Astrocyte of the cerebellum (primary cell): ENCODE measurements around the gene EREG.
A peak's percentile ranks its signal among the peaks of the same experiment; 100 is the strongest.

Experiments
- DNase-seq: peaks from one replicate; pipeline ENCODE4 v3.0.0-alpha.2; 2011; ENCODE audit warnings: low read depth
- H3K4me3 ChIP-seq: 2 replicates; pipeline ENCODE4 v1.5.1; 2011; ENCODE audit warnings: mild to moderate bottlenecking, low read depth, low read length, moderate library complexity
- in situ Hi-C: cut with HindIII; loops from 2 replicates; pipeline ENCODE4 v1.10.0; 2017; ENCODE audit warnings: low sequenced_read_pairs
- TF ChIP-seq, protein P1 (sequence below): IDR thresholded peaks from 2 replicates; pipeline ENCODE4 v1.5.1; 2012; ENCODE audit warnings: low read length, low read depth, moderate library complexity, mild to moderate bottlenecking; ENCODE audit errors: missing control alignments

EREG gene

DNA sequence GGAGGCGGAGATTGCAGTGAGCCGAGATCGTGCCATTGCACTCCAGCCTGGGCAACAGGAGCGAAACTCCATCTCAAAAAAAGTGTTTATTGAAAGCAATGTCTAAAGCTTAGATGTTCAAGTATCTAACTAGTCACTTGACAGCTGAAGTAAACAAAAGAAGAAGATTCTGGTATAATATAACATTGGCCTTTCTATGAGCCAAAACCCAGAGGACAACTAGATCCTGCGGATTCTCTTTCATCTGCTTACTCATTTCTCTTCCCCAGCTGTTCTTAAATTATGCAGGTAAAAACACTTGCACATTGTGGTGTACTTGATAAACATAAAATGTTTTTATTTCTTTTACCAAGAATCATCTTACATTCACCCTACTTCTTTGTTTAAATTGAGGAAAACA lies 55.9 kb downstream of the EREG start:
- H3K4me3 ChIP-seq = no peak overlapping the region
- in situ Hi-C loops = no loop called here
- TF ChIP-seq, protein P1, sequence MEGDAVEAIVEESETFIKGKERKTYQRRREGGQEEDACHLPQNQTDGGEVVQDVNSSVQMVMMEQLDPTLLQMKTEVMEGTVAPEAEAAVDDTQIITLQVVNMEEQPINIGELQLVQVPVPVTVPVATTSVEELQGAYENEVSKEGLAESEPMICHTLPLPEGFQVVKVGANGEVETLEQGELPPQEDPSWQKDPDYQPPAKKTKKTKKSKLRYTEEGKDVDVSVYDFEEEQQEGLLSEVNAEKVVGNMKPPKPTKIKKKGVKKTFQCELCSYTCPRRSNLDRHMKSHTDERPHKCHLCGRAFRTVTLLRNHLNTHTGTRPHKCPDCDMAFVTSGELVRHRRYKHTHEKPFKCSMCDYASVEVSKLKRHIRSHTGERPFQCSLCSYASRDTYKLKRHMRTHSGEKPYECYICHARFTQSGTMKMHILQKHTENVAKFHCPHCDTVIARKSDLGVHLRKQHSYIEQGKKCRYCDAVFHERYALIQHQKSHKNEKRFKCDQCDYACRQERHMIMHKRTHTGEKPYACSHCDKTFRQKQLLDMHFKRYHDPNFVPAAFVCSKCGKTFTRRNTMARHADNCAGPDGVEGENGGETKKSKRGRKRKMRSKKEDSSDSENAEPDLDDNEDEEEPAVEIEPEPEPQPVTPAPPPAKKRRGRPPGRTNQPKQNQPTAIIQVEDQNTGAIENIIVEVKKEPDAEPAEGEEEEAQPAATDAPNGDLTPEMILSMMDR = no peak
- no peak for DNase-seq

DNA sequence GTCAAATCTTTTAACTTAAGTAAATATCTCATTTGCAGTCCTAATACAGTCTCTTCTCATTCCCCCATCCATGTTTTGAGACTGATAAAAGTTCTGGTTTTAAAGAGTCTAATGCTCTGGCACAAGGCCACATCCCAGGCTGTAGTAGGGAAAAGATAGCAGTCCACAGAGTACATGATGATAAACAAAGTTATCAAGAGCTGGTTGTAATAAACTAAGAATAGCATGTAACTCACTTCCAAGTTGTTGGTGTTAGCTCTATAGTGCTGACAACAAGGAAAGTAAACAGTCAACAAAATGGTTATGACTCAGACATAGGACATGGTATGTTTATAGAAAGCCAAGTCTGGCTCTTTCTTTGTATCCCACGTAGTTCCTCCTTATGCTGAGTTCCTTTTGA lies 58.2 kb downstream of the EREG start:
- no peak for DNase-seq
- in situ Hi-C loops = no loop called here
- TF ChIP-seq, protein P1 = no peak
- H3K4me3 ChIP-seq = no peak overlapping the region

DNA sequence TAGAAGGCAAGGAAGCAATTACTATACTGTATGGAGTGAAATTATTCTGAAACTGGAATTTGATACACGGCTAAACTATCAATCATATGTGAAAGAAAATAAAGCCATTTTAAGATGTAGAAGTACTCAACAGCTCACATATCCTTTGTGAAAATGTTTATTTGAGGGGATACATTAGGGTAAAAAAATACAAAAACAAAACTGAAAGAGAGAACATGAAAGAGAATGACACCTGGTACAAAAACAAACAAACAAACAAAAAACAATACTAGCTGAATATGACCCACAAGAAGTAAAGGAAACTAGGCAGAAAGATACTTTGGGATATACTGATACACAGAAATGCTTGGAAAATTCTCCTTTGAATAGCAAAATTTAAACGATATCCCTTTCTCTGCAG lies 59.2 kb downstream of the EREG start:
- TF ChIP-seq, protein P1 = no peak
- in situ Hi-C loops = no loop called here
- no peak overlapping the region for H3K4me3 ChIP-seq

DNA sequence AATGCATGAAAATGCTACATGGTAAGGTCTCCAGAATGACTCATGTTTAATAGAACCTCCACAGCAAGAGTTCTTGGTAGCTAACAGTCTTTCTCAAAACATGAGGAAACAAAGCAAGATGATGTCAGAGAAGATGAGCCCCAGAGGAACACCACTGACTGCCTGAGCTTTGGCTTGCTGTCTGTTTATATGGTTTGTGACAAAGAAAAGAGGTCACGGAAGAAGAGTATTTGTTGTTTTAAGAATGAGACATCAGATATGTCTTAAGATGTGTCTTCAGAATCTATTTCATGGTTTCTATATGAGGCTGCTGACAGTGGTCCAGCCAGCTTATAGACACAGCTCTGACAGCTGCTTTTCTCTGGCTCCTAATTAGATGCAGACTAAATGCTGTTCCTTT lies 61.2 kb downstream of the EREG start:
- DNase-seq = peak; percentile 19
- no peak overlapping the region for H3K4me3 ChIP-seq
- in situ Hi-C loops = no loop called here
- TF ChIP-seq, protein P1 = no peak

More for the DNA sequence above, 59.2 kb downstream of the EREG start:
- no peak for DNase-seq

DNA sequence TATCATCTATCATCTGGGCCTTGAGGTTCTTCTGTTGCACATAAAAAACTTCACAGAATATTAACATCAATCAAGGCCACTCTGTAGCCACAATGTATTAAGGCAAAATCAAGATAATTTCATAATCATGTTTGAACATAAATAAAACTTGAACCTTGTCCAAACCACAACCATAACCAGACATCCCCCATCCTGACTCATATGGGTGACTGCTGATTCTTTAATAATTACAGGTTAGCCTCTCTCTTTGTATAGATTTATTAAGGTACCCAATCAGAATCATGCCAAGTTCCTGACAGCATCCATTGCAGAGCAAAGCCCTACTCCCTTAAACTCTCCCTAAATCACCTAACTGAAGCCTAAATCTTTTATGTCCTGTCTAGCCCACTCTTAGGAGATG lies 63.3 kb downstream of the EREG start:
- TF ChIP-seq, protein P1 = no peak
- in situ Hi-C loops = no loop called here
- H3K4me3 ChIP-seq = no peak overlapping the region
- DNase-seq = no peak

DNA sequence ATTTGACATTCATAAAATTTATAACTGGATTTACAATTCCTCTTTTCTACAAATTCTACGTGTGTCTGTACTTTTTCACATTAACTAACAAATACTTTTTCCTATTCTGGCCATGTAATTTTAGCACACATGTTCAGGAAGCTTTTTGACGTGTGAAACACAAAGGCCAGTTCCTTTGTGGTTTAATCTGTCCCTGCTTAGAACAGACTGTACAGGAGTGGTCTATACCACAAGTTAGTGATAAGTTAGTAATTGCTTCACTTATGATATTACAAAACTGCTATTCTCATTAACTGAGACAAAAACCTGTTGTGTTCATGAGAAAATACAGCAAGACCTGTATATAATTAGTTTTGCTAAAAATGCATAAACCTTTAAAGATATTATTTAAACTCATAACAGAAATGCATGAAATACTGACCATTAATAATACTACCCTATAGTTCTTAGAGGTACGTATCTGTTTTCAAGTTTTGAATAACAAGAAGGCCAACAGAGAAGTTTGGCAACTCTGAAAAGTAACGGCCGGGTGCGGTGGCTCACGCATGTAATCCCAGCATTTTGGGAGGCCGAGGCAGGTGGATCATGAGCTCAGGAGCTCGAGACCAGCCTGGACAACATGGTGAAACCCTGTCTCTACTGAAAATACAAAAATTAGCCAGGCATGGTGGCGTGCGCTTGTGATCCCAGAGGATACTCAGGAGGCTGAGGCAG lies 66.3 kb downstream of the EREG start:
- in situ Hi-C loops = no loop called here
- no peak overlapping the region for H3K4me3 ChIP-seq
- TF ChIP-seq, protein P1 = no peak
- DNase-seq = no peak
